G401.6 (cell line): ENCODE data around the gene SYNE3.

Experiments used
- FAIRE-seq: peaks from 2 replicates; lab custom pipeline; 2012; peaks lifted over from hg19 to GRCh38; lab: Jason Lieb, UNC

The SYNE3 gene

GRCh38 chr14:95503365-95504134 lies 12.9 kb downstream of the SYNE3 start:
- FAIRE-seq = no peak

- no peak for FAIRE-seq
These were observed 14.0 kb downstream of the SYNE3 start for GRCh38 chr14:95502381-95502950.

GRCh38 chr14:95500772-95501401 lies 15.6 kb downstream of the SYNE3 start:
- no peak for FAIRE-seq

- no peak for FAIRE-seq
These were observed 16.2 kb downstream of the SYNE3 start for GRCh38 chr14:95500201-95500681.

GRCh38 chr14:95499354-95499750 lies 17.1 kb downstream of the SYNE3 start:
- no peak for FAIRE-seq

GRCh38 chr14:95498622-95499353 lies 17.7 kb downstream of the SYNE3 start:
- FAIRE-seq = no peak

- FAIRE-seq = no peak
These were observed 18.9 kb downstream of the SYNE3 start for GRCh38 chr14:95497561-95498011.

GRCh38 chr14:95496690-95497259 lies 19.7 kb downstream of the SYNE3 start:
- FAIRE-seq = no peak

GRCh38 chr14:95496111-95496681 lies 20.3 kb downstream of the SYNE3 start:
- no peak for FAIRE-seq

- FAIRE-seq = no peak
These were observed 20.9 kb downstream of the SYNE3 start for GRCh38 chr14:95495538-95496025.

GRCh38 chr14:95495076-95495475 lies 21.4 kb downstream of the SYNE3 start:
- FAIRE-seq = no peak

GRCh38 chr14:95494456-95494855 lies 22.0 kb downstream of the SYNE3 start:
- FAIRE-seq = no peak

GRCh38 chr14:95493976-95494375 lies 22.5 kb downstream of the SYNE3 start:
- no peak for FAIRE-seq

- no peak for FAIRE-seq
These were observed 22.9 kb downstream of the SYNE3 start for GRCh38 chr14:95493503-95493902.

- FAIRE-seq = no peak
These were observed 24.4 kb downstream of the SYNE3 start for GRCh38 chr14:95491936-95492608.

- no peak for FAIRE-seq
These were observed 25.6 kb downstream of the SYNE3 start for GRCh38 chr14:95490727-95491451.

GRCh38 chr14:95490138-95490509 lies 26.3 kb downstream of the SYNE3 start:
- no peak for FAIRE-seq

- FAIRE-seq = no peak
These were observed 27.0 kb downstream of the SYNE3 start for GRCh38 chr14:95489214-95490137.
